HG02970 (cell line): ENCODE measurements around the gene ATG9A.

Source experiments
- ATAC-seq: cut with Tn5 transposase; IDR thresholded peaks from one replicate; pipeline ENCODE4 v1.9.1; 2021; ENCODE audit warnings: mild to moderate bottlenecking, moderate library complexity, moderate number of reproducible peaks; ENCODE audit not compliant: unreplicated experiment, low FRiP score

The ATG9A gene

GRCh38 chr2:219252900-219253752 is 23.7 kb upstream of the ATG9A start, which contains the start of gene TUBA4B:
Gene TUBA4B (plus strand): TSS chr2:219253243. CDS start chr2:219253408, 165 bp downstream.
- no peak for ATAC-seq

- ATAC-seq = no peak
Observed at GRCh38 chr2:219252570-219252899, 23.1 kb upstream of the ATG9A start.

GRCh38 chr2:219252084-219252483 is 22.6 kb upstream of the ATG9A start:
- no peak for ATAC-seq

- no peak for ATAC-seq
Observed at GRCh38 chr2:219251656-219252055, 22.2 kb upstream of the ATG9A start.

GRCh38 chr2:219250049-219250781 is 20.8 kb upstream of the ATG9A start:
- ATAC-seq = no peak

- peak; percentile 28 for ATAC-seq
Observed at GRCh38 chr2:219249203-219249980, 20.0 kb upstream of the ATG9A start.

GRCh38 chr2:219248845-219249202 is 19.4 kb upstream of the ATG9A start:
- no peak for ATAC-seq

- ATAC-seq = no peak
Observed at GRCh38 chr2:219247678-219248642, 18.5 kb upstream of the ATG9A start.

GRCh38 chr2:219246559-219246958 is 17.1 kb upstream of the ATG9A start:
- ATAC-seq = no peak

- no peak for ATAC-seq
Observed at GRCh38 chr2:219245899-219246230, 16.4 kb upstream of the ATG9A start.

GRCh38 chr2:219245148-219245898 is 15.9 kb upstream of the ATG9A start, which contains the start of the genes GLB1L and STK16:
Gene GLB1L (minus strand): TSS chr2:219245444. CDS start chr2:219243573, 1,871 bp downstream.
Gene STK16 (plus strand): TSS chr2:219245479. CDS start chr2:219246000, 521 bp downstream.
- peak; percentile 63 for ATAC-seq

- no peak for ATAC-seq
Observed at GRCh38 chr2:219244789-219245147, 15.3 kb upstream of the ATG9A start.

- no peak for ATAC-seq
Observed at GRCh38 chr2:219243291-219243761, 13.9 kb upstream of the ATG9A start.

GRCh38 chr2:219234331-219234730 is 4.9 kb upstream of the ATG9A start:
- ATAC-seq = no peak

- ATAC-seq = no peak
Observed at GRCh38 chr2:219230059-219230540, 664 bp upstream of the ATG9A start.

GRCh38 chr2:219228911-219229304 is 528 bp downstream of the ATG9A start:
- ATAC-seq = no peak

- no peak for ATAC-seq
Observed at GRCh38 chr2:219228041-219228910, 1.2 kb downstream of the ATG9A start.

GRCh38 chr2:219225350-219225749 is 4.1 kb downstream of the ATG9A start:
- ATAC-seq = no peak
